Right lobe of liver (tissue), 4 donors: ENCODE measurements around the gene TMEM233.

Experiments used
- POLR2A ChIP-seq: fragments of 450-650 bp; IDR thresholded peaks from one replicate; pipeline ENCODE4 v1.6.1; 2017; ENCODE audit warnings: antibody characterized with exemption, mild to moderate bottlenecking
- TF ChIP-seq, protein P1 (sequence below), 4 donors: fragments of 200-600 bp in 3 of 4; fragments of 450-650 bp in 1 of 4; IDR thresholded peaks; one replicate each; pipeline versions ENCODE4 v1.5.1 to v1.8.0; 2016 to 2022; ENCODE audit warnings: antibody characterized with exemption in 4 of 4, mild to moderate bottlenecking in 2 of 4
- donor health status: DM: no; HTN: no; CAD: no.
- donor health status: DM: no; HTN: no; CAD: no.
- donor health status: DM: no; HTN: yes; CAD: no.

GRCh38 chr12:119627019-119627643 is 33.6 kb downstream of the TMEM233 start:
- TF ChIP-seq, protein P1, sequence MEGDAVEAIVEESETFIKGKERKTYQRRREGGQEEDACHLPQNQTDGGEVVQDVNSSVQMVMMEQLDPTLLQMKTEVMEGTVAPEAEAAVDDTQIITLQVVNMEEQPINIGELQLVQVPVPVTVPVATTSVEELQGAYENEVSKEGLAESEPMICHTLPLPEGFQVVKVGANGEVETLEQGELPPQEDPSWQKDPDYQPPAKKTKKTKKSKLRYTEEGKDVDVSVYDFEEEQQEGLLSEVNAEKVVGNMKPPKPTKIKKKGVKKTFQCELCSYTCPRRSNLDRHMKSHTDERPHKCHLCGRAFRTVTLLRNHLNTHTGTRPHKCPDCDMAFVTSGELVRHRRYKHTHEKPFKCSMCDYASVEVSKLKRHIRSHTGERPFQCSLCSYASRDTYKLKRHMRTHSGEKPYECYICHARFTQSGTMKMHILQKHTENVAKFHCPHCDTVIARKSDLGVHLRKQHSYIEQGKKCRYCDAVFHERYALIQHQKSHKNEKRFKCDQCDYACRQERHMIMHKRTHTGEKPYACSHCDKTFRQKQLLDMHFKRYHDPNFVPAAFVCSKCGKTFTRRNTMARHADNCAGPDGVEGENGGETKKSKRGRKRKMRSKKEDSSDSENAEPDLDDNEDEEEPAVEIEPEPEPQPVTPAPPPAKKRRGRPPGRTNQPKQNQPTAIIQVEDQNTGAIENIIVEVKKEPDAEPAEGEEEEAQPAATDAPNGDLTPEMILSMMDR (IDR thresholded peaks at IDR 0.05), result no peak
- TF ChIP-seq POLR2A, result no peak
